HG03135 (cell line): ENCODE results near the gene TSPYL2.

Experiments
- ATAC-seq: cut with Tn5 transposase; IDR thresholded peaks from one replicate; pipeline ENCODE4 v1.9.1; 2021; ENCODE audit warnings: mild to moderate bottlenecking, moderate library complexity; ENCODE audit not compliant: unreplicated experiment

The TSPYL2 gene

GRCh38 chrX:53081925-53082772 is at the start of gene TSPYL2:
Gene TSPYL2, plus strand, starts transcription at chrX:53082367. Its CDS starts 132 bp downstream, at chrX:53082499.
- ATAC-seq = peak; percentile 88

- ATAC-seq = no peak
Measured at GRCh38 chrX:53036149-53036548, 46.0 kb upstream of the TSPYL2 start.

GRCh38 chrX:53039236-53039635 is 42.9 kb upstream of the TSPYL2 start:
- no peak for ATAC-seq

GRCh38 chrX:53044995-53045394 is 37.2 kb upstream of the TSPYL2 start:
- no peak for ATAC-seq

GRCh38 chrX:53047228-53047627 is 34.9 kb upstream of the TSPYL2 start:
- no peak for ATAC-seq

GRCh38 chrX:53048169-53049126 is 33.7 kb upstream of the TSPYL2 start, which contains the start of gene GPR173:
Gene GPR173, plus strand, starts transcription at chrX:53048789. Its CDS starts 27,833 bp downstream, at chrX:53076622.
- no peak for ATAC-seq

- ATAC-seq = no peak
Measured at GRCh38 chrX:53049127-53049517, 33.0 kb upstream of the TSPYL2 start.

GRCh38 chrX:53050841-53051240 is 31.3 kb upstream of the TSPYL2 start:
- ATAC-seq = no peak

- no peak for ATAC-seq
Measured at GRCh38 chrX:53055244-53055849, 26.8 kb upstream of the TSPYL2 start.

GRCh38 chrX:53056292-53056691 is 25.9 kb upstream of the TSPYL2 start:
- ATAC-seq = no peak

- no peak for ATAC-seq
Measured at GRCh38 chrX:53065104-53065503, 17.1 kb upstream of the TSPYL2 start.

- no peak for ATAC-seq
Measured at GRCh38 chrX:53071064-53071463, 11.1 kb upstream of the TSPYL2 start.

- ATAC-seq = peak; percentile 75
Measured at GRCh38 chrX:53071604-53072417, 10.4 kb upstream of the TSPYL2 start.

- ATAC-seq = no peak
Measured at GRCh38 chrX:53072418-53073114, 9.6 kb upstream of the TSPYL2 start.

GRCh38 chrX:53073115-53073586 is 9.0 kb upstream of the TSPYL2 start:
- no peak for ATAC-seq

- ATAC-seq = no peak
Measured at GRCh38 chrX:53075011-53075410, 7.2 kb upstream of the TSPYL2 start.

- no peak for ATAC-seq
Measured at GRCh38 chrX:53076671-53077070, 5.5 kb upstream of the TSPYL2 start.

GRCh38 chrX:53077207-53078197 is 4.7 kb upstream of the TSPYL2 start:
- ATAC-seq = no peak
